Esophagus (tissue), 2 donors: ENCODE data around the gene NFE2L2. TPM values are rescaled to one million over a fixed set of nuclear protein-coding genes. Genes with fewer than 3 reads are reported as not detected.

Experiments used
- H3K27ac ChIP-seq, 2 donors: one replicate each; pipeline ENCODE4 v1.5.1; 2013; ENCODE audit warnings: low read depth in 2 of 2, mild to moderate bottlenecking in 2 of 2, inconsistent platforms in 1 of 2, low read length in 1 of 2, moderate library complexity in 1 of 2
- H3K27me3 ChIP-seq, 2 donors: one replicate each; pipeline ENCODE4 v1.6.1; 2013; ENCODE audit warnings: low read length in 2 of 2, control low read depth in 1 of 2, mild to moderate bottlenecking in 1 of 2; ENCODE audit not compliant: insufficient read depth in 2 of 2, control insufficient read depth in 1 of 2
- H3K36me3 ChIP-seq, 2 donors: one replicate each; pipeline ENCODE4 v1.6.1; 2013; ENCODE audit warnings: low read length in 1 of 2; ENCODE audit not compliant: control insufficient read depth in 2 of 2, insufficient read depth in 2 of 2
- H3K4me1 ChIP-seq, 2 donors: one replicate each; pipeline ENCODE4 v1.6.1; 2013; ENCODE audit warnings: low read length in 1 of 2; ENCODE audit not compliant: control insufficient read depth in 2 of 2, insufficient read depth in 2 of 2
- H3K4me3 ChIP-seq, 2 donors: one replicate each; pipeline ENCODE4 v1.5.1; 2013; ENCODE audit warnings: low read length in 2 of 2, mild to moderate bottlenecking in 2 of 2, low read depth in 1 of 2, moderate library complexity in 1 of 2
- H3K9me3 ChIP-seq, 2 donors: one replicate each; pipeline ENCODE4 v1.6.1; 2013; ENCODE audit warnings: mild to moderate bottlenecking in 2 of 2, low read depth in 1 of 2, low read length in 1 of 2, moderate library complexity in 1 of 2; ENCODE audit not compliant: control insufficient read depth in 2 of 2, insufficient read depth in 1 of 2
- WGBS, 2 donors: extraction: QIAGEN DNeasy Blood & Tissue Kit; methylation state at CpG; one replicate each; pipeline ENCODE4 v1.1.7; 2013; 5-methylcytosine and 5-hydroxymethylcytosine counted together
- polyA plus RNA-seq, 2 donors: library from polyadenylated mRNA; stranded (reverse); fragments of 200-250 nt; gene quantifications; one replicate each; pipeline ENCODE4 v1.2.3, GENCODE V29; 2013
- donor health status: healthy with polysubstance abuse.
- donor health status: Bipolar disorder and iron deficiency.

Gene NFE2L2
- polyA plus RNA-seq, 2 donors = 91.9 to 155 TPM

DNA sequence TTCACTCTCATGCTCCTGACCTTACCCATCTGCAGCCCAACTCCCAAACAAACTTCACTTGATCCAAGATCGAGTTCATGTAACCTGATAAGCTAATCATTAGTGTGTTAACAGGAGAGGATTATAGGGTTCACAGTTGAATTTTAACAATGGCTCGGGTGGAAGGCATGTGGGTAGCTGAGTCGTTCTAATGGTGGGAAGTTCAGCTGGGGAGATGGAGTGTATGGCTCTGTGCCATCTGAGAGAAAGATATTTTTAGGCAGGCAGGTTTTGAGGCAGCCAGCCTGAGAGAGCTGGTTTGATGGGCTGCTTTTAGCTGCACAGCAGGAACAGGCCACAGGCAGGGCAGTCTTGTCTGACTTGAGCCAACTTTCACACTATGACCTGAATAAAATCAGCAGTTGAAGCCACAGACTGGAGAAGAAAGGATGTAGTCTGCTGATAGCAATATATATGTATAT lies 17.7 kb upstream of the NFE2L2 start:
- no peaks in the 10 kb centered on the region for H3K9me3 ChIP-seq
- H3K4me1 ChIP-seq = peaks cover 2 to 9% of the 10 kb centered on the region in 2 donors
- no peak overlapping the region for H3K4me3 ChIP-seq
- H3K27me3 ChIP-seq = no peaks in the 10 kb centered on the region
- WGBS, 2 donors = 38 to 54% methylated on average over 3 of the region's 3 CpGs
- peak overlapping the region in 1 of 2 donors; percentile 67 for H3K27ac ChIP-seq
- peaks cover 0 to 2% of the 10 kb centered on the region in 2 donors for H3K36me3 ChIP-seq

DNA sequence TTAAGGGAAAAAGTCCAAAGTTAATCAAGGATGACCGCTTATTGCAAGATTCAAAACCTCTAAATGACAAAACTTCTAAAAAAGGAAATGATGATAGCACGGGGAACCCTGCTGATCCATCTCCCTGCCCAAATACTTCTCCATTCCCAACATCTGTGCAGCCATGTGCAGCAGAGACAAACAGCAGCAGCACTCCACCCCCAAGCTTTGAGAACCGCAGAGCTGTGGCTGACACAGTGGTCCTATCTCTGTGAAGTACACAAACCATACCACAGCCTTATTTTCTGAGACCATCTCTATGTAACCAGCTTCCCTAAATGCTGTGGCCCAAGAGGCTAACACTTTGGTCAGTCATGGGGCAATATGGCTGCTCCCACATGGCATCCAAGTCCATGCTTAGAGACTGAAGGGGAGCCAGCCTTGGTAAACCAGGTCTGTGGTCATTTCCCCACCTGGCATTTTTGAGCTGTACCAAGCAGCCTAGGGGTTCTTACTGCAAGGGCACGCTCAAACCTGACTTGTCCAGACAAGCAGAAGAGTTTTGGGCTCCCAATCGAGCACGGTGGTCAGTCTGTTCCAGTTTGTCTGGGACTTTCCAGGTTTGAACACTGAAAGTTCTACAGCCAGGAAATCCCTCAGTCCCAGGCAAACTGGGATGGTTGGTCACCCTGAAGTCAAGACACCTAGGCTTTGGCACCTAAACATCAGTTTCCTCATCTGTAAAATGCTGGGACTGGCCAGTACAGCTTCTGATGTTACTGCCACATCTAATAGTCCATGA lies 17.1 kb upstream of the NFE2L2 start:
- 67 to 84% methylated on average over 6 of the region's 6 CpGs for WGBS, 2 donors
- Histone ChIP-seq H3K27me3 (no peaks in the 10 kb centered on the region), H3K9me3 (no peaks in the 10 kb centered on the region), H3K4me1 (peaks cover 2 to 9% of the 10 kb centered on the region in 2 donors), H3K36me3 (no peaks in the 10 kb centered on the region), H3K27ac (peak overlapping the region in 1 of 2 donors; percentile 67), H3K4me3 (no peak overlapping the region)

DNA sequence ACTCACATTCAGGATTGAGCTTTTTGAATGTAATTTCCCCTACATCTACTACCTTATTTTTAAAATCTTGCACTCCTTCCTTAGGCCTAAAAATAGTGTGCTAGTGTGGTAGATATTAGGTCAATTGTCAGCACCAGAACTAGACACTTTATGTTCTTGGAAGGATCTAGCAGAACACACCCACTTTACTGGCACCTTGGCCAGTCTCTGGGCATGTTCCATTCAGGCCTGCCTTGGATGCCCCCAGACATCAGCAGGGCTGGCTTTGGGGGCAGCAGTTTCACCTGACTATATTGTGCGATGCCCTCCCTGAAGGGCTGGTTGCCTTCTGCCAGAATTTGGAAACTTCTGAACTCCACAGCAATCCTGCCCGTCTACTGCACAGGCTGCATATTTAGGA lies 15.3 kb upstream of the NFE2L2 start:
- H3K27ac ChIP-seq = no peak overlapping the region
- peaks cover 2 to 6% of the 10 kb centered on the region in 2 donors for H3K4me1 ChIP-seq
- no peak overlapping the region for H3K4me3 ChIP-seq
- no peaks in the 10 kb centered on the region for H3K36me3 ChIP-seq
- no peaks in the 10 kb centered on the region for H3K27me3 ChIP-seq
- no peaks in the 10 kb centered on the region for H3K9me3 ChIP-seq
- 88 to 90% methylated on average over 2 of the region's 2 CpGs for WGBS, 2 donors

DNA sequence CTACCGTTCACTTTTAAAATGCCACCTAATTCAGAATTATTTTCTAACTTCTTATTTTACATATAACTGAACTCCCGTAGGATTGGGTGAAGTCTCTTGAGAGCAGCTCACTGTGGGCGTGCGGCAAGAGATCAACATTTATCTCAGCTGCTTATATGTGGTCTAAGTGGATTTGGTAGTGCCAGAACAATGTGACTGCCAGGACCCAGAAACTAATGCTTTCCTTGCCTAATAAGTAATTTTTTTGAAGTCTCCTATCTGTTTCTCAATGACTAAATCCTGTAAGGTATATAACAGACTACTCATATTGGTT lies 11.2 kb upstream of the NFE2L2 start:
- H3K4me1 ChIP-seq = no peaks in the 10 kb centered on the region
- peak overlapping the region in 1 of 2 donors; percentile 11 for H3K4me3 ChIP-seq
- H3K9me3 ChIP-seq = no peaks in the 10 kb centered on the region
- WGBS, 2 donors = 38 to 52% methylated on average over 4 of the region's 4 CpGs
- peak overlapping the region; percentile 49 to 57 for H3K27ac ChIP-seq
- H3K27me3 ChIP-seq = no peaks in the 10 kb centered on the region
- H3K36me3 ChIP-seq = no peaks in the 10 kb centered on the region

DNA sequence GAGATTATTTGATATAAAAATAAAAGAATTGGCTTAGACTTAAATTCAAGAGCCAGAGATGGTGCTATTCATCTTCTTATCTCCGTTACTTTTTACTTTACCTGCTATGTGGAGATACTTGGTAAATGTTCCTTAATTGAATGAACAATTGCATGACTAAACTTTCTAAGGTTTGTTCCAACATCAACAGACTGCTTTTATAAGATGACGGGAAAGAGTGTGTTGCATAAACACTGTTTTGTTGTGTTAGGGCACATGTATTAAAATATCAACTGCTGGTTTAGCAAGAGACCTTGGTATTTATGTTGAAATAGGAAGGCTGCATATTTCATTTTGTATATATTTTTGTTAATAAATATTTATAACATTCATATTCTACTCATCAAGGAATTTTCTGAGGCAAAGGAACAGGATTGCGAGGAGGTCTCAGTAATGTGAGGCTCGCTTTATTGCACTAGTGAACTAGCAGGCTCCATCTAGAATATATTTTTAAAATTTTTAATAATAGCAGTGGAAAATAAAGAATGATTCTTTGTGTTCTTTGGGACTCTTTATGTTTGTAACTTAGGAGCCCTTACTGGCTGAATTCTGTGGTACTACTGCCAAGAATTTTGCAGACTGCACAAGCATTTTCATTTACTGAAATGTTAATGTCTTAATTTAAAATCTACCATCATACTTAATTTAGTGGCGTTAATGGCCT lies 10.7 kb upstream of the NFE2L2 start:
- H3K27ac ChIP-seq = peak overlapping the region; percentile 49 to 57

DNA sequence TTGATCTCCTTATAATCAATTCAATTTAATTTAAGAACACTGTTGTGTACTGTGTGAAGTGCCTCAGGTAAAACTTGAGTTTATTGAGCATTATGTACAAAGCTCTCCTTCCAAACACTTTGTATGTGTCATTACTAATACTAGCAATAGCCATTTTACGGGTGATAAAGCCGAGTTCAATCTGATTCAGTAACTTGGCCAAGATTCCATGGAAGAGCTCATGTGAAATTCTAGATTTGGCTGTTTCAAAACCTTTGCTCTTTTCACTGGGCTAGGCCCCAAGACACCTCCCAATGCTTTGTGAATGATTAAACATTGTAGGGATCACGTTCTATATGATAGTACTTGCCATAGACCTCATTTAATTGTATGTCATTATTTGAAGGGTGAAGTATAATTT lies 8.9 kb upstream of the NFE2L2 start:
- Histone ChIP-seq H3K9me3 (no peaks in the 10 kb centered on the region), H3K36me3 (no peaks in the 10 kb centered on the region), H3K4me3 (no peak overlapping the region), H3K4me1 (no peaks in the 10 kb centered on the region), H3K27me3 (no peaks in the 10 kb centered on the region), H3K27ac (peak overlapping the region in 1 of 2 donors; percentile 63)
- WGBS, 2 donors = 35 to 40% methylated on average over 3 of the region's 3 CpGs

More for the DNA sequence above, 10.7 kb upstream of the NFE2L2 start:
- Histone ChIP-seq H3K9me3 (no peaks in the 10 kb centered on the region), H3K36me3 (no peaks in the 10 kb centered on the region), H3K27me3 (no peaks in the 10 kb centered on the region), H3K4me3 (peak overlapping the region in 1 of 2 donors; percentile 11), H3K4me1 (no peaks in the 10 kb centered on the region)
- 34 to 60% methylated on average over 5 of the region's 5 CpGs for WGBS, 2 donors

DNA sequence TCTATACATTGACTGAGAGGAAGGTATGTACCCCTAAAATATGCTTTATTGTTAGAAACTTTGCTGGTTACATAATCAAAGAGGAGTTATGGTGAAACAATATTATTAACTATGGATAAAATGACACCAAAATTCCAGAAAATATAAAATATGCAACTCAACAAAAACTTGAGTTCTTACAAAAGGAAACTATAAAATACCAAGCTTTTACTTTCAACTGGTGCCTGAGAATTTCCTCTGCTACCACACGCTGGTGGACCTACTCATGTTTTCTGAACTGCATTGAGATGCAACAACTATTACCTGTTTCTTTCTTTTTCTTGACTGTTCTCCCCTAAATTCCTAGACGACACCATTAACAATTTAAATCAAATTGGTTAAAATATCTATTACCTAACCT lies 8.2 kb upstream of the NFE2L2 start:
- Histone ChIP-seq H3K4me3 (no peak overlapping the region), H3K27me3 (no peaks in the 10 kb centered on the region), H3K36me3 (no peaks in the 10 kb centered on the region), H3K27ac (peak overlapping the region; percentile 3 to 56), H3K9me3 (no peaks in the 10 kb centered on the region), H3K4me1 (no peaks in the 10 kb centered on the region)
- 71% methylated on average over 2 of the region's 2 CpGs for WGBS, 2 donors

DNA sequence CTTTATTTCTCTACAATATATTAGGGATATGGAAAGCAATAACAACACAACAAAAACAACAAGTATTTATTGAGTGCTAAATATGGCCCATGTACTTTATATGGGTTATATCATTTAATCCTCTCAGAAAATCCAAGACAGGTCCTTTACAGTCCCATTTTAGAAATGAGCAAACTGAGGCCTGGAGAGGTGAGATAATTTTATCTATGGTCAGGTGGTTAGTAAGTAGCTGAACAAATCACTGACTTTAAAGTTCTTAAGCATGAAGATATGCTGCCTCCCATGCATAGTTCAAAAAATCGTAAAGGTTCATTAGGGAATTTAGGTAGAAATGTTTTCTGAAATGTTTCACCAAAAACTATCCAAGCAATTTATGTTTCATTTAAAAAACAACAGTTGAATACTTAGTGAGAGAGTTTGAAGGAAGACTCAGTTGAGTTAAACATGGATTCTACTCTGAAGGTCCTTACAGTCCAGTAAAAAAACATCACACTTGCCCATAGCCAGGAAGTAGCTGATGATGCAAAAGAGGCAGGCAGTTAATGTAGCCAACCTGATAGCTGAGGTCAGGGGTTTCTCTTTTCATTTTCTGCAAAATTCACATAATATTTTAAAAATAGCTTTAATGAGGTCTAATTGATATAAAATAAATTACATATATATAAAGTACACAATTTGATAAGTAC lies 7.6 kb upstream of the NFE2L2 start:
- Histone ChIP-seq H3K27ac (peak overlapping the region in 1 of 2 donors; percentile 8), H3K4me3 (no peak overlapping the region)
- 89% methylated on average over 1 of the region's 1 CpG for WGBS, 2 donors

DNA sequence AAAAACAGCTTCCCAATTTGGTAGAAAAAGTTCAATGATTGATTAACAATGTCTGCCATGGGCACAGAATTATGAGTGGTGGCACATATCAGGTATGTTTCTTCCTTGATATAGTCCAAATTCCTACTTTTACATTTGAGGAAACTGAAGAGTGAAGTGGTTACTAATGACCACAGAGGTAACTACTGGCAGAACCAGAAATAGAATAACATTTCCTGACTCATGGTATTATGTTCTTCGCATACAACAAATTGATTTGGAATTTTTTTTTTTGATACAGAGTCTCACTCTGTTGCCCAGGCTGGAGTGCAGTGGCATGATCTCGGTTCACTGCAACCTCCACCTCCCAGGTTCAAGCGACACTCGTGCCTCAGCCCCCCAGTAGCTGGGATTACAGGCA lies 6.0 kb upstream of the NFE2L2 start:
- Histone ChIP-seq H3K4me1 (no peaks in the 10 kb centered on the region), H3K36me3 (no peaks in the 10 kb centered on the region), H3K27me3 (no peaks in the 10 kb centered on the region), H3K9me3 (no peaks in the 10 kb centered on the region), H3K4me3 (no peak overlapping the region), H3K27ac (peak overlapping the region in 1 of 2 donors; percentile 54)
- WGBS, 2 donors = 77 to 83% methylated on average over 4 of the region's 4 CpGs

More for the DNA sequence above, 7.6 kb upstream of the NFE2L2 start:
- Histone ChIP-seq H3K4me1 (no peaks in the 10 kb centered on the region), H3K36me3 (no peaks in the 10 kb centered on the region), H3K27me3 (no peaks in the 10 kb centered on the region), H3K9me3 (no peaks in the 10 kb centered on the region)
